ENCODE results near the gene SOAT2.

SOAT2 gene

GRCh38 chr12:53065470-53065869 is 37.8 kb upstream of the SOAT2 start:
- no peak for DNase-seq (ENCODE audit: low read depth)

- DNase-seq (ENCODE audit: low read depth), result peak; percentile 89
Observed at GRCh38 chr12:53065975-53066931, 37.0 kb upstream of the SOAT2 start.

GRCh38 chr12:53067074-53067992 is 36.0 kb upstream of the SOAT2 start:
- DNase-seq (ENCODE audit: low read depth), result peak; percentile 49

- no peak for DNase-seq (ENCODE audit: low read depth)
Observed at GRCh38 chr12:53067993-53068770, 35.1 kb upstream of the SOAT2 start.

- DNase-seq (ENCODE audit: low read depth), result no peak
Observed at GRCh38 chr12:53068811-53069585, 34.3 kb upstream of the SOAT2 start.

GRCh38 chr12:53069621-53070410 is 33.5 kb upstream of the SOAT2 start:
- DNase-seq (ENCODE audit: low read depth), result no peak

GRCh38 chr12:53070877-53071492 is 32.3 kb upstream of the SOAT2 start:
- peak; percentile 36 for DNase-seq (ENCODE audit: low read depth)

GRCh38 chr12:53071591-53072551 is 31.4 kb upstream of the SOAT2 start:
- DNase-seq (ENCODE audit: low read depth), result no peak

- no peak for DNase-seq (ENCODE audit: low read depth)
Observed at GRCh38 chr12:53073881-53074280, 29.4 kb upstream of the SOAT2 start.

- no peak for DNase-seq (ENCODE audit: low read depth)
Observed at GRCh38 chr12:53074283-53074998, 28.8 kb upstream of the SOAT2 start.

- no peak for DNase-seq (ENCODE audit: low read depth)
Observed at GRCh38 chr12:53074999-53075370, 28.3 kb upstream of the SOAT2 start.

- DNase-seq (ENCODE audit: low read depth), result no peak
Observed at GRCh38 chr12:53076461-53076860, 26.8 kb upstream of the SOAT2 start.

GRCh38 chr12:53077030-53077429 is 26.3 kb upstream of the SOAT2 start:
- no peak for DNase-seq (ENCODE audit: low read depth)

GRCh38 chr12:53078425-53079225 is 24.7 kb upstream of the SOAT2 start:
- peak; percentile 58 for DNase-seq (ENCODE audit: low read depth)

GRCh38 chr12:53079226-53080117 is 23.8 kb upstream of the SOAT2 start, which contains the start of gene SPRYD3:
TSS of gene SPRYD3 (minus strand) at chr12:53079390. CDS start at chr12:53079333, 57 bp downstream.
- DNase-seq (ENCODE audit: low read depth), result peak; percentile 97

GRCh38 chr12:53082637-53083175 is 20.6 kb upstream of the SOAT2 start:
- DNase-seq (ENCODE audit: low read depth), result no peak

Measured in ELR (cell line).